Subcutaneous abdominal adipose tissue (tissue), 5 donors: Measurements from ENCODE around the gene PCDHB1.

ENCODE experiments used
- H3K27ac ChIP-seq: one replicate; pipeline ENCODE4 v1.7.0; 2013; ENCODE audit warnings: low read depth, mild to moderate bottlenecking, inconsistent platforms, low read length, moderate library complexity
- H3K27me3 ChIP-seq, 5 donors: one replicate each; pipeline ENCODE4 v1.7.0; 2013; ENCODE audit warnings: low read length in 5 of 5, inconsistent platforms in 1 of 5; ENCODE audit not compliant: control insufficient read depth in 5 of 5, insufficient read depth in 4 of 5
- H3K36me3 ChIP-seq, 5 donors: one replicate each; pipeline ENCODE4 v1.7.0; 2013; ENCODE audit warnings: low read length in 5 of 5; ENCODE audit not compliant: control insufficient read depth in 5 of 5, insufficient read depth in 5 of 5
- H3K4me1 ChIP-seq, 5 donors: one replicate each; pipeline ENCODE4 v1.7.0; 2013; ENCODE audit warnings: low read length in 5 of 5, mild to moderate bottlenecking in 3 of 5, moderate library complexity in 1 of 5; ENCODE audit not compliant: control insufficient read depth in 5 of 5, insufficient read depth in 5 of 5
- H3K4me3 ChIP-seq, 5 donors: one replicate each; pipeline ENCODE4 v1.7.0; 2013; ENCODE audit warnings: low read length in 5 of 5, low read depth in 1 of 5
- H3K9ac ChIP-seq, 5 donors: one replicate each; pipeline ENCODE4 v1.7.0; 2013; ENCODE audit warnings: low read length in 5 of 5, mild to moderate bottlenecking in 4 of 5, moderate library complexity in 3 of 5
- H3K9me3 ChIP-seq, 5 donors: one replicate each; pipeline ENCODE4 v1.7.0; 2013; ENCODE audit warnings: low read length in 5 of 5; ENCODE audit not compliant: control insufficient read depth in 5 of 5
- donor health status: healthy.
- donor health status: healthy.
- donor health status: healthy.
- donor health status: healthy.
- donor health status: healthy.

PCDHB1 gene

DNA sequence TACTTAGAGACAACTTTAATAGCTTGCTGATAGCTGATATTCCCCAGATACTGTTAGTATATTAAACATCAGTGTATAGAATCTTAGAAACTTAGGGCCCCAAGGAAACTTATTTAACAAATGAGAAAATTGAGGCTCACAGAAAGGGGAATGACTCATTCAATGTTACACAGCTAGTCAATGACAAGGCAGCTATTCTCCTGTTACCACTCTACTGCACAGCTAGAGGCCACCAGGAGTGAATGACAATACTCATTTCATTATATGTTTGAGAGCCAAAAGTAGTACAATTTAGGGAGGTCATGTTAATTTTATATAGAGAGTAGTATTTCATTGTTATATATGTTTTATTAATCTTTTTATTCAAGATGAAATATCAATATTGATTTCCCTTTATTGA, 33.2 kb upstream of the PCDHB1 start:
- peaks cover 0 to 3% (median 0%) of the 10 kb centered on the region in 5 donors for H3K4me1 ChIP-seq
- H3K27ac ChIP-seq, result no peak overlapping the region
- no peak overlapping the region for H3K4me3 ChIP-seq
- H3K9ac ChIP-seq, result no peak overlapping the region
- H3K27me3 ChIP-seq, result no peaks in the 10 kb centered on the region
- H3K36me3 ChIP-seq, result no peaks in the 10 kb centered on the region
- no peaks in the 10 kb centered on the region for H3K9me3 ChIP-seq

DNA sequence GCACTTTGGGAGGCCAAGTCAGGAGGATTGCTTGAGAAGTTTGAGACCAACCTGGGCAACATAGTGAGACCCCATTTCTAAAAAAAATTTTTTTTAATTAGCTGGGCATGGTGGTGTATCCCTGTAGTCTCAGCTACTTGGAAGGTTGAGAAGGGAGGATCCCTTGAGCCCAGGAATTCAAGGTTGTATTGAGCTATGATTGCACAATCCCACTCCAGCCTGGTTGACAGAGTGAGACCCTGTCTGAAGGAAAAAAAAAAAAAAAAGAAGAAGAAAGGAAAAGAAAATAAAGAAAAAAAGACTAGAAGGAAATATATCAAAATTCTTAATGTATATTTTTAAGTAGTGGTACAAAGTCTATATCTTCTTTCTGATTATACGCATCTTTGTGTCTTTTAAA, 28.8 kb upstream of the PCDHB1 start:
- H3K4me3 ChIP-seq, result no peak overlapping the region
- no peak overlapping the region for H3K9ac ChIP-seq
- H3K27ac ChIP-seq, result no peak overlapping the region
- H3K27me3 ChIP-seq, result no peaks in the 10 kb centered on the region
- H3K4me1 ChIP-seq, result no peaks in the 10 kb centered on the region
- H3K9me3 ChIP-seq, result no peaks in the 10 kb centered on the region
- H3K36me3 ChIP-seq, result no peaks in the 10 kb centered on the region

GRCh38 chr5:141031006-141031405, 20.2 kb upstream of the PCDHB1 start:
- Histone ChIP-seq H3K27ac (no peak overlapping the region), H3K36me3 (no peaks in the 10 kb centered on the region), H3K4me3 (no peak overlapping the region), H3K4me1 (no peaks in the 10 kb centered on the region), H3K27me3 (no peaks in the 10 kb centered on the region), H3K9ac (no peak overlapping the region), H3K9me3 (no peaks in the 10 kb centered on the region)

DNA sequence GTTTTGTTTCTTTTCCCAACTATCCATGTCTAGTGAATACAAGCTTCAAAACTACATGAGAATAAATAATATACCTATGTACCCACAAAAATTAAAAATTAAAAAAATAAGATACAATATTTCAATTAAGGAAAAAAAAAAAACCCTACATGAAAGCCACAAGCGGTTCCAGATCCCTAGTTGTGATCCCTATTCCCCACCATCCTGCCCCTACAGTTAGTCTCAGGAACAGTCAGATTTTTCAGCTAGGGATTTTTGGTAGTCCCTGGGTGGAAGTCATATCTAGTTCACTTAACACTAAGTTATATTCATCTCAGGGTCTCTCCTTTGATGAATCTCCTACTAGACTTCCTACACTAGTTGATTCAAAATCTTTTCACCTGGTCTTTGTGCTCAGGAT, 18.5 kb upstream of the PCDHB1 start:
- Histone ChIP-seq H3K27ac (no peak overlapping the region), H3K9me3 (no peaks in the 10 kb centered on the region), H3K27me3 (no peaks in the 10 kb centered on the region), H3K4me1 (no peaks in the 10 kb centered on the region), H3K4me3 (no peak overlapping the region), H3K36me3 (no peaks in the 10 kb centered on the region), H3K9ac (no peak overlapping the region)

GRCh38 chr5:141039061-141039460, 12.1 kb upstream of the PCDHB1 start:
- no peak overlapping the region for H3K27ac ChIP-seq
- no peak overlapping the region for H3K4me3 ChIP-seq

DNA sequence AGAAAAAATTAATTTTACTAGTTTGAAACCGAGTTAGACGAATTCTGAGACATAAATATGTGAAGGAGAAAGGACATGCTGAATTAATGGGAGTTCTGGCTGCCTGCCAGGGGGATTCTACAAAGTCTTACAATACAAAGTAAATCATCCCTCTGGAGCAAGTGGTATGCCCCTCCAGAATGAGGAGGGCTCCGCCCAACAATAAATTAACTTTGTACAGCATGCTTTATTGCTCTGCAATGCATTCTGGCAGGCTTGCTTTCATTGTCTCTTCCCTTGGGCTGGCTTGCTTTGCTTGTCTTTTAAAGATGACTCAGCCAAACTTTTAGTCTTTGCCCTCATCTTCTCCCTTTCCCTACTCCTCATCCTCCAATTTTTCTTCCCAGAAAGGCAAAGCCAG, 11.7 kb upstream of the PCDHB1 start:
- no peaks in the 10 kb centered on the region for H3K36me3 ChIP-seq

More at GRCh38 chr5:141039061-141039460, 12.1 kb upstream of the PCDHB1 start:
- Histone ChIP-seq H3K36me3 (no peaks in the 10 kb centered on the region), H3K9ac (no peak overlapping the region), H3K27me3 (no peaks in the 10 kb centered on the region), H3K9me3 (no peaks in the 10 kb centered on the region), H3K4me1 (peaks cover 6 to 17% (median 14%) of the 10 kb centered on the region in 5 donors)

DNA sequence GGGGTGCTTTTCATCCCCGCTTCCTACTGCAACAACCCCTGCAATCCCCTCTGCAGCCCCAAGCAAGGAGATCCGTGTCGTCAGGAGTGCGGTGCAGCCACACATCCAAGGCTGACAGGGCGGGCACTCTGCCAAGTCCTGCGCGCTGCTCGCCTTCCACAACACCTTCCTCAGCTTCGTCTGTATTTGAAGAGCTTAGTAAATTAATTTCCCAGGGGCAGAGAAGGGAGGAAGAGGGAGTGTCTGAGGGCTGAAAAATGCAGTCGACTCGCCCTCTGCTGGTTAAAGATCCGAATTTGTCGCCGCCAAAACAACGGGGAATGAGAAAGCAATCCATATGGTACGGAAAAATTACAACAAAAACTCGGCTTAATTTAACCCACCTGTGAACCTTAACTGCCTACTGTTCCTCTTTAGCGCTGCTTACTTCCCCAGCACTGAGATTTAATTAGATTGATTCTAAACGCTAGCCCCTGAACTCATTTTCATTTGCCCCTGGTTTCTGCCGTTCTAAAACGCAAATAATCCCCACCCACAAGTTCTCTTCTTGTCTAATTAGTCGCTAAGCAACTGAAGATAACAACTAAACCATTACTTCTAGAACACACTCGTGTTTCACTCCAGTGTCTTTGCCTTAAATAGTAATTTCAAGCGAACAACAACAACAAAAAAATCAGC, 10.9 kb upstream of the PCDHB1 start:
- H3K4me3 ChIP-seq, result peak overlapping the region; percentile 54 to 79 (median 65)
- no peaks in the 10 kb centered on the region for H3K36me3 ChIP-seq
- peaks cover 6 to 17% (median 14%) of the 10 kb centered on the region in 5 donors for H3K4me1 ChIP-seq
- peak overlapping the region in 4 of 5 donors; percentile 30 to 76 (median 66) for H3K9ac ChIP-seq
- peaks cover 0 to 4% (median 0%) of the 10 kb centered on the region in 5 donors for H3K27me3 ChIP-seq
- H3K27ac ChIP-seq, result peak overlapping the region; percentile 80
- H3K9me3 ChIP-seq, result no peaks in the 10 kb centered on the region

More for the DNA sequence above, 11.7 kb upstream of the PCDHB1 start:
- Histone ChIP-seq H3K9me3 (no peaks in the 10 kb centered on the region), H3K27me3 (no peaks in the 10 kb centered on the region), H3K9ac (no peak overlapping the region), H3K27ac (no peak overlapping the region), H3K4me3 (peak overlapping the region in 1 of 5 donors; percentile 54), H3K4me1 (peaks cover 6 to 17% (median 14%) of the 10 kb centered on the region in 5 donors)

- H3K27me3 ChIP-seq, result peaks cover 0 to 6% (median 2%) of the 10 kb centered on the region in 5 donors
- peaks cover 6 to 17% (median 14%) of the 10 kb centered on the region in 5 donors for H3K4me1 ChIP-seq
- no peaks in the 10 kb centered on the region for H3K36me3 ChIP-seq
- H3K9me3 ChIP-seq, result no peaks in the 10 kb centered on the region
- peak overlapping the region; percentile 54 to 79 (median 65) for H3K4me3 ChIP-seq
- peak overlapping the region; percentile 30 to 76 (median 63) for H3K9ac ChIP-seq
- H3K27ac ChIP-seq, result peak overlapping the region; percentile 80
These were observed 10.3 kb upstream of the PCDHB1 start for GRCh38 chr5:141040771-141041426.

DNA sequence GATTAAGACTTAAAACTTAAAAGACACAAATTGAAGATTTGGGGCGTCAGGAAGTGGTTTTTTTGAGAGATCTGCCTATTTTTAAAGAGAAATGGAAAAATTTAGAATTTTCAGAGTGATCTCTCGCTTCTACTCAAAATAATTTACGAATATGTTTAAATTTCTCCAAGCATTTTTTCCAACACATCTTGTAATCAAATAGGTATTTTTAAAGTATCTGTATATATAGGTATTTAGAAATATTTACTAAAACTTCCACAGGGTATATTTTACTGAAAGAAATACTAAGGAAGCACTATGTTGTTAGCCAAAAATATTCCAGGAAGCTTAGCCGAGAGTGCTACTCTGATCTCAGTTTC, 9.8 kb upstream of the PCDHB1 start:
- Histone ChIP-seq H3K27me3 (peaks cover 0 to 6% (median 2%) of the 10 kb centered on the region in 5 donors), H3K36me3 (no peaks in the 10 kb centered on the region), H3K27ac (no peak overlapping the region), H3K9ac (no peak overlapping the region), H3K9me3 (no peaks in the 10 kb centered on the region), H3K4me1 (peaks cover 6 to 17% (median 14%) of the 10 kb centered on the region in 5 donors), H3K4me3 (no peak overlapping the region)

- peaks cover 6 to 17% (median 14%) of the 10 kb centered on the region in 5 donors for H3K4me1 ChIP-seq
- H3K27me3 ChIP-seq, result peaks cover 0 to 6% (median 2%) of the 10 kb centered on the region in 5 donors
- no peak overlapping the region for H3K27ac ChIP-seq
- no peak overlapping the region for H3K9ac ChIP-seq
- no peak overlapping the region for H3K4me3 ChIP-seq
- no peaks in the 10 kb centered on the region for H3K9me3 ChIP-seq
- H3K36me3 ChIP-seq, result no peaks in the 10 kb centered on the region
These were observed 8.6 kb upstream of the PCDHB1 start for GRCh38 chr5:141042555-141042954.
